ENCODE data around the gene APOA5.
"Not testable (repeated sequence)": the region's sequence is repeated elsewhere in the genome, so short reads cannot be mapped to it uniquely, and the experiment has no call there.

Gene APOA5

GRCh38 chr11:116771935-116772334 lies 19.7 kb downstream of the APOA5 start:
- DNase-seq, result no peak

- DNase-seq, result no peak
Measured at GRCh38 chr11:116762132-116762531, 29.5 kb downstream of the APOA5 start.

GRCh38 chr11:116756044-116756443 lies 35.6 kb downstream of the APOA5 start:
- not testable (repeated sequence) for DNase-seq

- no peak for DNase-seq
Measured at GRCh38 chr11:116750070-116750718, 41.5 kb downstream of the APOA5 start.

- DNase-seq, result no peak
Measured at GRCh38 chr11:116742104-116742503, 49.6 kb downstream of the APOA5 start.

- no peak for DNase-seq
Measured at GRCh38 chr11:116740741-116741140, 50.9 kb downstream of the APOA5 start.

All from activated effector memory CD4-positive, alpha-beta T cell treated with Interleukin-2 at 50 U/mL for 16 hours (primary cell).